ENCODE results near the gene SRSF7. TPM values are rescaled to one million over a fixed set of nuclear protein-coding genes. Genes with fewer than 3 reads are reported as not detected.
"Not testable (repeated sequence)": the region's sequence is repeated elsewhere in the genome, so short reads cannot be mapped to it uniquely, and the experiment has no call there.

The SRSF7 gene
- total RNA-seq, 1 experiment from 2014 or later: 275 TPM

GRCh38 chr2:38740851-38741731 is 10.1 kb downstream of the SRSF7 start:
- POLR2A ChIA-PET: interaction anchor here (0.7 to 2.5 kb wide), 3 partner anchors 10 to 159 kb away, joined by 3 to 11 read pairs (median 3); partner anchors contain the start of gene SRSF7
- peak; percentile 33 for DNase-seq (ENCODE audit: unreplicated experiment)
- TF ChIP-seq CTCF (IDR thresholded peaks at IDR 0.05; ENCODE audit: unreplicated experiment): peak; percentile 45
- no peaks in the 10 kb centered on the region for H3K27me3 Mint-ChIP-seq (ENCODE audit: insufficient read depth, unreplicated experiment)
- CTCF ChIA-PET: interaction anchor here (0.6 to 2.7 kb wide), 24 partner anchors 9 to 893 kb away, joined by 3 to 21 read pairs (median 4); partner anchors contain the start of gene SRSF7
- peaks cover 8% of the 10 kb centered on the region for H3K9me3 Mint-ChIP-seq (ENCODE audit: unreplicated experiment)
- BruUV-seq (replicated peaks): no TSS peak
- intact Hi-C loops (cut with micrococcal nuclease): loop anchor here (5.0 kb wide), 1 partner anchor 204 kb away; no protein-coding TSS in a partner anchor
- H3K4me3 Mint-ChIP-seq (ENCODE audit: unreplicated experiment): no peak overlapping the region
- peaks cover 5% of the 10 kb centered on the region for H3K4me1 Mint-ChIP-seq (ENCODE audit: insufficient read depth, unreplicated experiment)
- H3K36me3 Mint-ChIP-seq (ENCODE audit: insufficient read depth, unreplicated experiment): peaks cover 78% of the 10 kb centered on the region
- H3K27ac Mint-ChIP-seq (ENCODE audit: low read depth, unreplicated experiment): no peak overlapping the region

GRCh38 chr2:38739524-38739923 is 11.6 kb downstream of the SRSF7 start:
- TF ChIP-seq CTCF (IDR thresholded peaks at IDR 0.05; ENCODE audit: unreplicated experiment): no peak
- CTCF ChIA-PET: interaction anchor here (0.6 to 2.1 kb wide), 9 partner anchors 9 to 365 kb away, joined by 3 to 10 read pairs (median 3); no protein-coding TSS in a partner anchor
- intact Hi-C loops (cut with micrococcal nuclease): no loop called here
- no peak overlapping the region for H3K4me3 Mint-ChIP-seq (ENCODE audit: unreplicated experiment)
- H3K36me3 Mint-ChIP-seq (ENCODE audit: insufficient read depth, unreplicated experiment): peaks cover 66% of the 10 kb centered on the region
- H3K27ac Mint-ChIP-seq (ENCODE audit: low read depth, unreplicated experiment): peak overlapping the region; percentile 27
- peaks cover 8% of the 10 kb centered on the region for H3K9me3 Mint-ChIP-seq (ENCODE audit: unreplicated experiment)
- BruUV-seq (replicated peaks): no TSS peak
- H3K27me3 Mint-ChIP-seq (ENCODE audit: insufficient read depth, unreplicated experiment): no peaks in the 10 kb centered on the region
- POLR2A ChIA-PET: interaction anchor here (1.9 kb wide), 1 partner anchor 11 kb away, joined by 9 read pairs; the partner anchor contains the start of gene SRSF7
- H3K4me1 Mint-ChIP-seq (ENCODE audit: insufficient read depth, unreplicated experiment): peaks cover 5% of the 10 kb centered on the region
- no peak for DNase-seq (ENCODE audit: unreplicated experiment)

GRCh38 chr2:38737925-38738324 is 13.2 kb downstream of the SRSF7 start:
- CTCF ChIA-PET: interaction anchor here (1.1 to 2.1 kb wide), 4 partner anchors 8 to 422 kb away, joined by 3 to 7 read pairs (median 4); no protein-coding TSS in a partner anchor
- no peaks in the 10 kb centered on the region for H3K27me3 Mint-ChIP-seq (ENCODE audit: insufficient read depth, unreplicated experiment)
- POLR2A ChIA-PET: interaction anchor here (0.6 to 1.9 kb wide), 4 partner anchors 13 to 811 kb away, joined by 3 to 9 read pairs (median 4); partner anchors contain the start of gene SRSF7
- no peak for TF ChIP-seq CTCF (IDR thresholded peaks at IDR 0.05; ENCODE audit: unreplicated experiment)
- peaks cover 5% of the 10 kb centered on the region for H3K4me1 Mint-ChIP-seq (ENCODE audit: insufficient read depth, unreplicated experiment)
- H3K36me3 Mint-ChIP-seq (ENCODE audit: insufficient read depth, unreplicated experiment): peaks cover 64% of the 10 kb centered on the region
- no peak overlapping the region for H3K4me3 Mint-ChIP-seq (ENCODE audit: unreplicated experiment)
- intact Hi-C loops (cut with micrococcal nuclease): no loop called here
- no TSS peak for BruUV-seq (replicated peaks)
- no peak for DNase-seq (ENCODE audit: unreplicated experiment)
- no peak overlapping the region for H3K27ac Mint-ChIP-seq (ENCODE audit: low read depth, unreplicated experiment)
- H3K9me3 Mint-ChIP-seq (ENCODE audit: unreplicated experiment): peaks cover 8% of the 10 kb centered on the region

GRCh38 chr2:38737000-38737698 is 14.0 kb downstream of the SRSF7 start:
- DNase-seq (ENCODE audit: unreplicated experiment): peak; percentile 42
- H3K4me3 Mint-ChIP-seq (ENCODE audit: unreplicated experiment); H3K9me3 Mint-ChIP-seq (ENCODE audit: unreplicated experiment); H3K4me1 Mint-ChIP-seq (ENCODE audit: insufficient read depth, unreplicated experiment); BruUV-seq (replicated peaks); intact Hi-C loops (cut with micrococcal nuclease); H3K27me3 Mint-ChIP-seq (ENCODE audit: insufficient read depth, unreplicated experiment); H3K27ac Mint-ChIP-seq (ENCODE audit: low read depth, unreplicated experiment): not testable (repeated sequence)
- H3K36me3 Mint-ChIP-seq (ENCODE audit: insufficient read depth, unreplicated experiment): peaks cover 58% of the 10 kb centered on the region
- POLR2A ChIA-PET: interaction anchor here (1.1 kb wide), 2 partner anchors 15 to 137 kb away, joined by 3 to 4 read pairs; partner anchors contain the start of gene SRSF7
- CTCF ChIA-PET: interaction anchor here (0.6 to 2.0 kb wide), 2 partner anchors 8 to 137 kb away, joined by 3 to 5 read pairs; no protein-coding TSS in a partner anchor
